K562 (cell line): ENCODE data around the gene CTSZ. TPM values are rescaled to one million over a fixed set of nuclear protein-coding genes. Genes with fewer than 3 reads are reported as not detected.
A peak's percentile ranks its signal among the peaks of the same experiment; 100 is the strongest.

ENCODE experiments used
- DMBX1 ChIP-seq: fragments of 250-450 bp; sonication (Bioruptor Pico); IDR thresholded peaks from 2 replicates; pipeline ENCODE4 v1.8.0; 2022; ENCODE audit warnings: inconsistent platforms, mild to moderate bottlenecking, moderate library complexity, borderline replicate concordance
- ESRRA ChIP-seq: fragments of 450-650 bp; IDR thresholded peaks from 2 replicates; pipeline ENCODE4 v1.6.1; 2014; ENCODE audit warnings: low read depth, mild to moderate bottlenecking, moderate library complexity, borderline replicate concordance
- NR1H2 ChIP-seq: sonication (generic); formaldehyde crosslinking; IDR thresholded peaks from 2 replicates; pipeline ENCODE4 v1.4.0; 2020; ENCODE audit warnings: mild to moderate bottlenecking, missing genetic modification reagents
- PHF21A ChIP-seq: fragments of 450-650 bp; IDR thresholded peaks from 2 replicates; pipeline ENCODE4 v1.6.1; 2017; ENCODE audit warnings: low read depth, borderline replicate concordance
- PHF8 ChIP-seq: fragments of 200-600 bp; sonication (generic); IDR thresholded peaks from 2 replicates; pipeline ENCODE4 v1.6.1; 2012; ENCODE audit warnings: mixed run types, mild to moderate bottlenecking, inconsistent platforms, low read length, moderate library complexity, borderline replicate concordance
- POLR2B ChIP-seq: fragments of 450-650 bp; IDR thresholded peaks from 2 replicates; pipeline ENCODE4 v1.6.1; 2018; ENCODE audit warnings: low read depth; ENCODE audit not compliant: partially characterized antibody
- PTBP1 ChIP-seq: fragments of 200-400 bp; formaldehyde crosslinking; IDR thresholded peaks from 2 replicates; pipeline ENCODE4 v1.6.1; 2017; ENCODE audit warnings: low read depth, low read length
- RUNX1 ChIP-seq: sonication (generic); IDR thresholded peaks from 2 replicates; pipeline ENCODE4 v1.6.1; 2016; ENCODE audit warnings: antibody characterized with exemption, low read depth
- ZNF436 ChIP-seq: fragments of 250-450, 450-650 bp; sonication (Bioruptor Pico); formaldehyde crosslinking; IDR thresholded peaks from 2 replicates; pipeline ENCODE4 v1.7.0; 2020; ENCODE audit warnings: mild to moderate bottlenecking
- ZNF449 ChIP-seq: fragments of 250-450 bp; sonication (Bioruptor Pico); IDR thresholded peaks from 2 replicates; pipeline ENCODE4 v1.8.0; 2022; ENCODE audit warnings: moderate library complexity, mild to moderate bottlenecking, inconsistent platforms
- ZNF780A ChIP-seq: fragments of 250-450 bp; sonication (Bioruptor Pico); IDR thresholded peaks from 2 replicates; pipeline ENCODE4 v1.5.0; 2021; ENCODE audit warnings: mild to moderate bottlenecking
- polyA plus RNA-seq, 8 experiments: library from polyadenylated mRNA; depleted of rRNA in 4 of 8; stranded (reverse) in 5 of 8; unstranded in 3 of 8; fragments of >200 nt; fragmentation: Nextera tagmentation in 2 of 8; fragmentation: Illumina TruSeq in 1 of 8; extraction: Ambion mirVana in 2 of 8; extraction: Trizol in 1 of 8; gene quantifications; 2 replicates each; pipeline versions ENCODE4 v1.2.1 to v1.2.3, GENCODE V29; 2011 to 2014; ENCODE audit warnings: inconsistent platforms in 1 of 8, missing spikeins in 1 of 8
- total RNA-seq, 7 experiments: library from RNA; depleted of rRNA in 6 of 7; stranded (reverse); fragments of >200 nt in 6 of 7; fragmentation: Illumina TruSeq in 2 of 7; extraction: Trizol in 2 of 7; gene quantifications; 2 replicates each; pipeline versions ENCODE4 v1.2.1 to v1.2.3, GENCODE V29; 2011 to 2021; ENCODE audit warnings: low replicate concordance in 1 of 7
- TF ChIP-seq, protein P1 (sequence below): sonication (generic); formaldehyde crosslinking; IDR thresholded peaks from 2 replicates; pipeline ENCODE4 v1.8.1; 2023; ENCODE audit warnings: mild to moderate bottlenecking, missing genetic modification reagents
- TF ChIP-seq, protein P2 (sequence below): sonication (generic); formaldehyde crosslinking; IDR thresholded peaks from 2 replicates; pipeline ENCODE4 v1.8.0; 2023; ENCODE audit warnings: mild to moderate bottlenecking, missing genetic modification reagents

Gene CTSZ
- total and polyA plus RNA-seq, 9 of the 15 experiments (the other 6 are each of a cell fraction or from before 2014, with no cell fraction given), result 1.6 to 143 (median 82.8) TPM

DNA sequence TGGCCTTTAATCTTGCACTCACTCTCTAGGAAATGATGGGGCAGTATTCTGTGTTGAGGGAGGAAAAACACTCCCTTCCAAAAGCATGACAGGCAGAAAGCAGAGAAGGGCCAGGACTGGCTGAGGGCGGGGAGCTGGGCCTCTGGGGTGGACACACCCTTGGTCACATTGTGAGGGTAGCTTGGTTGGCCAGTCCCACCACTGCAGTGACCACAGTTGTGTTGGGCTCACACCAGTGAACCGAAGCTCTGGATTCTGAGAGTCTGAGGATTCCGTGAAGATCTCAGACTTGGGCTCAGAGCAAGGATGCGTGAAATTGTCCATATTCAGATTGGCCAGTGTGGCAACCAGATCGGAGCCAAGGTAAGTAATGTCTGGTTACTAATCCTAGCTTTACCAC, 12.2 kb upstream of the CTSZ start, which contains the start of gene TUBB1 (continued):
- TF ChIP-seq RUNX1, result no peak
- TF ChIP-seq, protein P1, sequence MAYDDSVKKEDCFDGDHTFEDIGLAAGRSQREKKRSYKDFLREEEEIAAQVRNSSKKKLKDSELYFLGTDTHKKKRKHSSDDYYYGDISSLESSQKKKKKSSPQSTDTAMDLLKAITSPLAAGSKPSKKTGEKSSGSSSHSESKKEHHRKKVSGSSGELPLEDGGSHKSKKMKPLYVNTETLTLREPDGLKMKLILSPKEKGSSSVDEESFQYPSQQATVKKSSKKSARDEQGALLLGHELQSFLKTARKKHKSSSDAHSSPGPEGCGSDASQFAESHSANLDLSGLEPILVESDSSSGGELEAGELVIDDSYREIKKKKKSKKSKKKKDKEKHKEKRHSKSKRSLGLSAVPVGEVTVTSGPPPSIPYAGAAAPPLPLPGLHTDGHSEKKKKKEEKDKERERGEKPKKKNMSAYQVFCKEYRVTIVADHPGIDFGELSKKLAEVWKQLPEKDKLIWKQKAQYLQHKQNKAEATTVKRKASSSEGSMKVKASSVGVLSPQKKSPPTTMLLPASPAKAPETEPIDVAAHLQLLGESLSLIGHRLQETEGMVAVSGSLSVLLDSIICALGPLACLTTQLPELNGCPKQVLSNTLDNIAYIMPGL (CRISPR knock-in tag), result no peak
- no peak for TF ChIP-seq NR1H2
- TF ChIP-seq, protein P2, sequence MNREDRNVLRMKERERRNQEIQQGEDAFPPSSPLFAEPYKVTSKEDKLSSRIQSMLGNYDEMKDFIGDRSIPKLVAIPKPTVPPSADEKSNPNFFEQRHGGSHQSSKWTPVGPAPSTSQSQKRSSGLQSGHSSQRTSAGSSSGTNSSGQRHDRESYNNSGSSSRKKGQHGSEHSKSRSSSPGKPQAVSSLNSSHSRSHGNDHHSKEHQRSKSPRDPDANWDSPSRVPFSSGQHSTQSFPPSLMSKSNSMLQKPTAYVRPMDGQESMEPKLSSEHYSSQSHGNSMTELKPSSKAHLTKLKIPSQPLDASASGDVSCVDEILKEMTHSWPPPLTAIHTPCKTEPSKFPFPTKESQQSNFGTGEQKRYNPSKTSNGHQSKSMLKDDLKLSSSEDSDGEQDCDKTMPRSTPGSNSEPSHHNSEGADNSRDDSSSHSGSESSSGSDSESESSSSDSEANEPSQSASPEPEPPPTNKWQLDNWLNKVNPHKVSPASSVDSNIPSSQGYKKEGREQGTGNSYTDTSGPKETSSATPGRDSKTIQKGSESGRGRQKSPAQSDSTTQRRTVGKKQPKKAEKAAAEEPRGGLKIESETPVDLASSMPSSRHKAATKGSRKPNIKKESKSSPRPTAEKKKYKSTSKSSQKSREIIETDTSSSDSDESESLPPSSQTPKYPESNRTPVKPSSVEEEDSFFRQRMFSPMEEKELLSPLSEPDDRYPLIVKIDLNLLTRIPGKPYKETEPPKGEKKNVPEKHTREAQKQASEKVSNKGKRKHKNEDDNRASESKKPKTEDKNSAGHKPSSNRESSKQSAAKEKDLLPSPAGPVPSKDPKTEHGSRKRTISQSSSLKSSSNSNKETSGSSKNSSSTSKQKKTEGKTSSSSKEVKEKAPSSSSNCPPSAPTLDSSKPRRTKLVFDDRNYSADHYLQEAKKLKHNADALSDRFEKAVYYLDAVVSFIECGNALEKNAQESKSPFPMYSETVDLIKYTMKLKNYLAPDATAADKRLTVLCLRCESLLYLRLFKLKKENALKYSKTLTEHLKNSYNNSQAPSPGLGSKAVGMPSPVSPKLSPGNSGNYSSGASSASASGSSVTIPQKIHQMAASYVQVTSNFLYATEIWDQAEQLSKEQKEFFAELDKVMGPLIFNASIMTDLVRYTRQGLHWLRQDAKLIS (CRISPR knock-in tag), result no peak
- no peak for TF ChIP-seq ZNF780A (CRISPR knock-in tag)
- no peak for TF ChIP-seq ESRRA
- TF ChIP-seq ZNF436 (CRISPR knock-in tag), result no peak
- TF ChIP-seq PHF8, result no peak
- peak; percentile 28 for TF ChIP-seq POLR2B
- no peak for TF ChIP-seq DMBX1 (CRISPR knock-in tag)
- no peak; the same call in 1 of the 2 replicates for TF ChIP-seq ZNF449
- TF ChIP-seq PHF21A, result no peak
- no peak for TF ChIP-seq PTBP1
